H1 (cell line): Measurements from ENCODE around the gene BCAS3. TPM values are rescaled to one million over a fixed set of nuclear protein-coding genes. Genes with fewer than 3 reads are reported as not detected.

Source experiments
- CHD7 ChIP-seq: fragments of 300-600 bp; sonication (generic); IDR thresholded peaks from 2 replicates; pipeline ENCODE4 v1.7.1; 2012; ENCODE audit warnings: low read length, moderate library complexity, mild to moderate bottlenecking, inconsistent platforms; ENCODE audit not compliant: insufficient replicate concordance
- KDM5A ChIP-seq: fragments of 200-600 bp; IDR thresholded peaks from 2 replicates; pipeline ENCODE4 v1.7.1; 2012; ENCODE audit warnings: mild to moderate bottlenecking, low read length, inconsistent platforms, mixed read lengths
- SUZ12 ChIP-seq: fragments of 200-600 bp; sonication (generic); IDR thresholded peaks from 2 replicates; pipeline ENCODE4 v1.6.1; 2012; ENCODE audit warnings: mild to moderate bottlenecking, inconsistent platforms, low read length, moderate library complexity, mixed read lengths
- YY1 ChIP-seq: IDR thresholded peaks from 2 replicates; pipeline ENCODE4 v1.6.1; 2011; ENCODE audit warnings: low read depth, mild to moderate bottlenecking, low read length
- polyA plus RNA-seq, 7 experiments: library from polyadenylated mRNA; depleted of rRNA in 3 of 7; stranded (reverse) in 5 of 7; unstranded in 2 of 7; fragments of >200 nt in 5 of 7; fragments of 200-250 nt in 2 of 7; gene quantifications; 1 replicate in 5 of 7; 2 replicates in 1 of 7; 4 replicates in 1 of 7; pipeline versions ENCODE4 v1.2.1 to v1.2.3, GENCODE V29; 2011 to 2013; ENCODE audit warnings: missing spikeins in 2 of 7, mixed read lengths in 2 of 7
- total RNA-seq: library from RNA; stranded (reverse); fragmentation: NEBNext Ultra II Directional; extraction: Animal tissue kit (Norgen Biotek cat#: 25700); gene quantifications from 2 replicates; pipeline ENCODE4 v1.2.1, GENCODE V29; 2021

The BCAS3 gene
- total and polyA plus RNA-seq, 2 of the 8 experiments (the other 6 are each of a cell fraction or from before 2014, with no cell fraction given) = 9.9 to 13.3 TPM

- no peak for TF ChIP-seq CHD7
- TF ChIP-seq SUZ12 = no peak; the same call in 1 of the 2 replicates
- TF ChIP-seq YY1 = no peak
- no peak for TF ChIP-seq KDM5A
These were observed 723.2 kb downstream of the BCAS3 start (continued) for GRCh38 chr17:61400717-61401388.
